Transverse colon (tissue), 4 donors: ENCODE results near the gene LDLRAD4. TPM values are rescaled to one million over a fixed set of nuclear protein-coding genes. Genes with fewer than 3 reads are reported as not detected.

Experiments used
- DNase-seq: peaks from one replicate; pipeline ENCODE4 v3.0.0-alpha.2; 2019
- H3K27ac ChIP-seq, 4 donors: fragments of 200-600 bp; sonication (generic); 2 replicates each; pipeline ENCODE4 v1.5.1; 2016 to 2018; ENCODE audit warnings: inconsistent platforms in 4 of 4
- H3K27me3 ChIP-seq: fragments of 200-600 bp; sonication (generic); 2 replicates; pipeline ENCODE4 v1.5.1; 2017; ENCODE audit warnings: inconsistent platforms
- H3K36me3 ChIP-seq, 4 donors: fragments of 200-600 bp; sonication (generic); 2 replicates each; pipeline ENCODE4 v1.5.1; 2017 to 2019; ENCODE audit warnings: inconsistent platforms in 4 of 4
- H3K4me1 ChIP-seq, 4 donors: fragments of 200-600 bp; sonication (generic); 2 replicates each; pipeline ENCODE4 v1.5.1; 2017 to 2020; ENCODE audit warnings: inconsistent platforms in 4 of 4
- H3K4me3 ChIP-seq, 4 donors: fragments of 200-600 bp; sonication (generic); 1 replicate in 1 of 4; 2 replicates in 3 of 4; pipeline versions ENCODE4 v1.5.1 to v1.6.1; 2017 to 2019; ENCODE audit warnings: inconsistent platforms in 4 of 4
- H3K9me3 ChIP-seq, 2 donors: fragments of 200-600 bp; sonication (generic); 2 replicates each; pipeline ENCODE4 v1.5.1; 2017 to 2019; ENCODE audit warnings: inconsistent platforms in 2 of 2
- CTCF ChIP-seq, 5 experiments: fragments of 200-600 bp in 3 of 5; fragments of 450-650 bp in 2 of 5; sonication (generic) in 3 of 5; IDR thresholded peaks; 1 replicate in 2 of 5; 2 replicates in 3 of 5; pipeline ENCODE4 v1.5.1; 2016 to 2017; ENCODE audit warnings: antibody characterized with exemption in 5 of 5, inconsistent platforms in 3 of 5, mild to moderate bottlenecking in 2 of 5, moderate library complexity in 1 of 5
- EP300 ChIP-seq: sonication (generic); formaldehyde crosslinking; IDR thresholded peaks from one replicate; pipeline ENCODE4 v1.6.1; 2017; ENCODE audit warnings: antibody characterized with exemption, low read depth
- POLR2A ChIP-seq: fragments of 450-650 bp; IDR thresholded peaks from one replicate; pipeline ENCODE4 v1.6.1; 2016; ENCODE audit warnings: antibody characterized with exemption, mild to moderate bottlenecking, moderate library complexity
- POLR2AphosphoS5 ChIP-seq, 3 donors: sonication (generic); formaldehyde crosslinking; IDR thresholded peaks; one replicate each; pipeline ENCODE4 v1.6.1; 2016; ENCODE audit warnings: antibody characterized with exemption in 3 of 3
- WGBS, 2 donors: methylation state at CpG; one replicate each; pipeline ENCODE4 v1.1.5; 2018; ENCODE audit warnings: low coverage in 1 of 2; 5-methylcytosine and 5-hydroxymethylcytosine counted together
- in situ Hi-C, 4 donors: fragments of 200-750 bp; cut with MboI; loops; one replicate each; pipeline versions ENCODE4 v1.15.0 to v1.15.1; 2017; ENCODE audit warnings: low sequenced_read_pairs in 3 of 4, low pct_ligation_motif_present in 1 of 4, low pct_unique_long_range_greater_than_20kb in 1 of 4
- intact Hi-C: fragments of 100-400 bp; cut with DNase I; formaldehyde crosslinking; loops from one replicate; pipeline ENCODE4 v1.15.1; 2023; ENCODE audit warnings: low total_unique reads
- total RNA-seq, 4 donors: library from RNA; depleted of rRNA; stranded (reverse); fragments of >200 nt; gene quantifications; one replicate each; pipeline ENCODE4 v1.1.0, GENCODE V29; 2016

The LDLRAD4 gene
- total RNA-seq, 4 donors from 2014 or later, result 34.8 to 277 (median 60.6) TPM

GRCh38 chr18:13242797-13243196, 24.2 kb downstream of the LDLRAD4 start:
- in situ Hi-C loops (loop anchor here in 2 of 4 donors (25.0 kb wide), 3 partner anchors 95 to 145 kb away; no protein-coding TSS in a partner anchor), intact Hi-C loops (no loop called here)
- DNase-seq, result no peak

DNA sequence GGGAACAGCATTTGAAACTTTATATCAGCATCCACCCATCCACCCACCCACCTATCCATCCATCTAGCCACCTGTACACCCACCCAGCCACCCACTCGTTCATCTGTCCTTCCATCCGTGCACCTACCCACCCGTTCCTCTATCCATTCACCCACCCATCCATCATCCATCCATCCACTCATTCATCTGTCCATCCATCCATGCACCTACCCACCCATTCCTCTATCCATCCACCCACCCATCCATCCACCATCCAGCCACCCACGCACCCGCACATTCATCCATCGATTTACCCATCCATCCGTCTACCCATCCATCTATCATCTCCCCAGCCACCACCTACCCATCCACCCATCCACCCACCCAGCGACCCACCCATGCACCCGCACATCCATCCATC, 24.8 kb downstream of the LDLRAD4 start:
- no peaks in the 10 kb centered on the region for H3K9me3 ChIP-seq
- H3K27me3 ChIP-seq, result no peaks in the 10 kb centered on the region
- no peaks in the 10 kb centered on the region for H3K4me1 ChIP-seq
- H3K4me3 ChIP-seq, result no peak overlapping the region
- no peak overlapping the region for H3K27ac ChIP-seq
- H3K36me3 ChIP-seq, result no peaks in the 10 kb centered on the region
- in situ Hi-C loops, result loop anchor here in 2 of 4 donors (25.0 kb wide), 3 partner anchors 94 to 144 kb away; no protein-coding TSS in a partner anchor
- intact Hi-C loops, result no loop called here
- 87 to 97% methylated on average over 9 of the region's 9 CpGs for WGBS, 2 donors
- DNase-seq, result no peak
- no peak for TF ChIP-seq CTCF (IDR thresholded peaks at IDR 0.05)
- TF ChIP-seq POLR2A, result no peak
- TF ChIP-seq EP300, result no peak
- no peak for TF ChIP-seq POLR2AphosphoS5 (IDR thresholded peaks at IDR 0.05)

More at GRCh38 chr18:13242797-13243196, 24.2 kb downstream of the LDLRAD4 start:
- Histone ChIP-seq H3K27ac (no peak overlapping the region), H3K9me3 (no peaks in the 10 kb centered on the region), H3K4me3 (no peak overlapping the region), H3K27me3 (no peaks in the 10 kb centered on the region), H3K4me1 (no peaks in the 10 kb centered on the region), H3K36me3 (no peaks in the 10 kb centered on the region)
- TF ChIP-seq POLR2A (no peak), EP300 (no peak), POLR2AphosphoS5 (IDR thresholded peaks at IDR 0.05) (no peak), CTCF (IDR thresholded peaks at IDR 0.05) (no peak)
- 89 to 92% methylated on average over 5 of the region's 5 CpGs for WGBS, 2 donors

DNA sequence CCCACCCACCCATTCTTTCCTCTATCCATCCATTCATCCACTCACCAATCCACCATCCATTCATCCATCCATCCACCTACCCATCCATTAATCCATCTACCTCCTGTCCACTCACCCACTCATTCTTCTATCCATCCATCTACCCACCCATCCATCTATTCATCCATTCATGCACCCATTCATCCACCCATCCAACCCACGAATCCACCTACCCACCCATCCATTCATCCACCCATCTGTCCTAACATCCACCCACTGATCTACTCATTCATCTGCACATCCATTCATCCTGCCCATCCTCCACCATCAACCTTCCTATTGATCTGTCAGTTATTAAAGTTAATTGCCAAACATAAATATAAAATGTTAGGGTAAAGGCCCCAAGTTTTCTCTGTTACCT, 25.6 kb downstream of the LDLRAD4 start:
- H3K27ac ChIP-seq, result no peak overlapping the region
- no peaks in the 10 kb centered on the region for H3K9me3 ChIP-seq
- no peaks in the 10 kb centered on the region for H3K4me1 ChIP-seq
- H3K27me3 ChIP-seq, result no peaks in the 10 kb centered on the region
- in situ Hi-C loops, result loop anchor here in 2 of 4 donors (25.0 kb wide), 3 partner anchors 93 to 143 kb away; no protein-coding TSS in a partner anchor
- TF ChIP-seq POLR2A (no peak), CTCF (IDR thresholded peaks at IDR 0.05) (no peak), EP300 (no peak), POLR2AphosphoS5 (IDR thresholded peaks at IDR 0.05) (no peak)
- no peak for DNase-seq
- 53 to 83% methylated on average over 1 of the region's 1 CpG for WGBS, 2 donors
- intact Hi-C loops, result no loop called here
- H3K4me3 ChIP-seq, result no peak overlapping the region
- H3K36me3 ChIP-seq, result no peaks in the 10 kb centered on the region

- no peaks in the 10 kb centered on the region for H3K36me3 ChIP-seq
- no peaks in the 10 kb centered on the region for H3K9me3 ChIP-seq
- H3K4me1 ChIP-seq, result no peaks in the 10 kb centered on the region
- intact Hi-C loops, result no loop called here
- WGBS, 2 donors, result 79 to 82% methylated on average over 2 to 6 of the region's 6 CpGs
- no peaks in the 10 kb centered on the region for H3K27me3 ChIP-seq
- in situ Hi-C loops, result loop anchor here in 2 of 4 donors (25.0 kb wide), 3 partner anchors 92 to 142 kb away; no protein-coding TSS in a partner anchor
- H3K27ac ChIP-seq, result no peak overlapping the region
- H3K4me3 ChIP-seq, result no peak overlapping the region
- DNase-seq, result peak; percentile 25
- TF ChIP-seq POLR2A (no peak), EP300 (no peak), POLR2AphosphoS5 (IDR thresholded peaks at IDR 0.05) (peak in 1 of 3 donors; percentile 17), CTCF (IDR thresholded peaks at IDR 0.05) (peak in 1 of 5 experiments; percentile 13)
Observed at GRCh38 chr18:13245481-13246000, 27.0 kb downstream of the LDLRAD4 start.
